Occipital lobe (tissue), 2 donors: ENCODE results near the gene RPL19. TPM values are rescaled to one million over a fixed set of nuclear protein-coding genes. Genes with fewer than 3 reads are reported as not detected.
A peak's percentile ranks its signal among the peaks of the same experiment; 100 is the strongest.
"Not testable (repeated sequence)": the region's sequence is repeated elsewhere in the genome, so short reads cannot be mapped to it uniquely, and the experiment has no call there.

ENCODE experiments used
- DNase-seq: peaks from one replicate; lab custom pipeline; 2025; lab: John Stamatoyannopoulos, UW
- total RNA-seq: library from RNA; depleted of rRNA; stranded (reverse); fragments of >200 nt; gene quantifications from one replicate; pipeline ENCODE4 v1.2.3, GENCODE V29; 2014

The RPL19 gene
- total RNA-seq = 958 TPM

- peak; percentile 71 for DNase-seq
Observed at GRCh38 chr17:39200070-39200879, at the start of gene RPL19. Gene RPL19, plus strand, starts transcription at chr17:39200283. Its CDS starts 62 bp downstream, at chr17:39200345.

- DNase-seq = no peak
Observed at GRCh38 chr17:39150795-39151149, 49.3 kb upstream of the RPL19 start.

- DNase-seq = no peak
Observed at GRCh38 chr17:39151150-39151942, 48.7 kb upstream of the RPL19 start, which contains the start of gene PLXDC1. Gene PLXDC1, minus strand, starts transcription at chr17:39151637. Its CDS starts 200 bp downstream, at chr17:39151437.

DNA sequence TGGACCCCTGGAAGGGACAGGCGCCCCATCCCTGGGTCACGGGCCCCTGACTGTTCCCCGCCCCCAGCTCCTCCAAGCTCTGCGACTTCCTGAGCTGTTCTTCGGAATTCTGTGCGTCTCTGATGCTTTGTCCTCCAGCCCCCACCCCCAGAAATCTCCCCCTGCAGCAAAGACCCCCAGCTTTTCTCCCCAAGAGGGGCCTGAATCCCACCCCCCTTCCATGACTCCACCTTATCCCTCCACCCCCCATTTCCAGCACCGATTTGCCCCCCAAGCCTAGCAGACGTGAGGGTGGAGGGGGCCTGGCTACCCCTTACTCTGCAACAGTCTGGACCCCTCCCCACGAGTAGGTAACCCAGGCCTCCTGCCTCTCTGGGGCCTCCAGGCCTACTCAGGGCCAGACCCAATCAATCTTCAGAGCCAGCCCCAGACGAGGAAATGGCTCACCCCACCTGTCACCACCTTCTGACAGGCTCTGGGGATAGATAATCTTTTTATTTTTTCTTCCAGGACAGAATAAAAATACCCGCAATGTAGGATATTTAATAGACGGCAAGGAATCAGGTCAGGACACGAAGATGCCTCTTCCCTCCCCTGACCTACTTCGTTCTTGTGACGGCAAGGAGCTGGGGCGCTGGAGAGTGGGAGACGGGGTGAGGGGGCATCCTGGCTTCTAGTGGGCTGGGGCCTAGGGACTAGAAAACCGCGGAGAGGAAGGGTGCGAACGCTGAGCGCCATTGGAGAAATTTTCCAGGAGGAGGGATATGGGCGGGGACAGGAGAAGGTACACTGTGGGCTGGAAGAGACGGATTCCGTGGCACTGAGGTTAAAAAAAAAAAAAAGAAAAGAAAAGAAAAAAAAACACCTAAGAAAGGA lies 47.9 kb upstream of the RPL19 start:
- peak; percentile 54 for DNase-seq

- DNase-seq = peak; percentile 84
Observed at GRCh38 chr17:39153599-39154051, 46.5 kb upstream of the RPL19 start.

- DNase-seq = no peak
Observed at GRCh38 chr17:39155654-39156053, 44.4 kb upstream of the RPL19 start.

DNA sequence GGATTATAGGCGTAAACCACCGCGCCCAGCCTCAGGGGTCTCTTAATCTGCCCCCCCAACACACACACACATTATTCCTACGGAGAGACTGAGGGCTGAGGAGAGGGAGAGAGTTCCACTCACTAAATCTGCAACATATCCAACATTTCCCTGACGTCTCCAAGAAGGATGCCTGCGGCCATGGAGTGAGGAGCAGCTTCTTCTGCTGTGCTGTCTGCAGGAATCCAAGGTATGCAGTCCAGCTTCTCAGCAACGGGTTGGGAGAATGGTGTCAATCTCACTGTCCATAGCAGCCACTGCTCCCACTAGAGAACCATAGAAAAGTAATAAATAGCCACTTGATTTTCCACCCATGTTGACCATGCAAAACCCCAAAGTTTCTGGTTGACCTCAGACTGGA lies 43.6 kb upstream of the RPL19 start:
- DNase-seq = no peak

DNA sequence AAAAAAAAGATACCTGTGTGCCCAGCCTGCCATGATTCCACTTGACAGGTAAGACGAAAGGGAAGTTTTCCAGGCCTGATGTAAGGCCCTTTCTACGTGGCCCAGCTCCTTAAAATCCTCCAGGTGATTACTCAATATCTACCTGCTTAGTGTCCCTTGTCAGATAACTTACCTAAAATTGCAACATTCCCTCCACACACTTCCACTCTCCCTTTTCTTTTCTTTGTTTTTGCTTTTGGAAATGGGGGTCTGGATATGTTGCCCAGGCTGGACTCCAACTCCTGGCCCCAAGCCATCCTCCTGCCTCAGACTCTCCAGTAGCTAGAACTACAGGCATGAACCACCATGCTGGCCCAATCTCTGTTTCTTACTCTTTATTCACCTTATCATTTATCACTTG lies 41.5 kb upstream of the RPL19 start:
- no peak for DNase-seq

GRCh38 chr17:39161962-39162361 lies 38.1 kb upstream of the RPL19 start:
- no peak for DNase-seq

GRCh38 chr17:39164675-39165143 lies 35.4 kb upstream of the RPL19 start:
- peak; percentile 56 for DNase-seq

GRCh38 chr17:39165178-39165840 lies 34.8 kb upstream of the RPL19 start:
- DNase-seq = no peak

DNA sequence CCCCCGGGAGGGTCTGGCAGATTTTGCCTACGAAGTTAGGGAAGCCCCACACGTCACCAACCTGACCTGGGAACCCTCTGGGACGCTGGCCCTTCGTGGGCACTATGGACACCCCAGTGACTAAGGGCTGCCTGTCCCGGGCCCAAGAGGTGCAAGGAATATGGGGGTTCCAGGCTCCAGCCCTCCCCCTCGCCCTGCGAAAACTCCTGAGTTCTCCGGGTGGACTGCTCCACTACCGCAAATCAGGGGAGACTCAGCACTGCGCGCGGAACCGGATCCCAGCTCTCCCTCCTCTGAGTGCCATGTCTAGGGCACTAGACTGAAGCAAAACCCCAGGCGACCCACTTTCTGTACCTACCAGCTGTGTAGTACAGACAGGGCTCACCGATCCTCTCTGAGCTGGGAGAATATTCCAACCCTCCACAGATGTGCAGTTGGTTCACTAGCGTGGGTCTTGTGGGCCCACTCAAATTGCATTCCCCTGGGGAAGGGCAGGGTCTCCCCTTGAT lies 34.2 kb upstream of the RPL19 start, which contains the start of gene ARL5C:
ARL5C (minus strand) TSS at position 321 of the 509 bp plus-strand sequence. CDS start 401 bp downstream, outside the sequence.
- no peak for DNase-seq

DNA sequence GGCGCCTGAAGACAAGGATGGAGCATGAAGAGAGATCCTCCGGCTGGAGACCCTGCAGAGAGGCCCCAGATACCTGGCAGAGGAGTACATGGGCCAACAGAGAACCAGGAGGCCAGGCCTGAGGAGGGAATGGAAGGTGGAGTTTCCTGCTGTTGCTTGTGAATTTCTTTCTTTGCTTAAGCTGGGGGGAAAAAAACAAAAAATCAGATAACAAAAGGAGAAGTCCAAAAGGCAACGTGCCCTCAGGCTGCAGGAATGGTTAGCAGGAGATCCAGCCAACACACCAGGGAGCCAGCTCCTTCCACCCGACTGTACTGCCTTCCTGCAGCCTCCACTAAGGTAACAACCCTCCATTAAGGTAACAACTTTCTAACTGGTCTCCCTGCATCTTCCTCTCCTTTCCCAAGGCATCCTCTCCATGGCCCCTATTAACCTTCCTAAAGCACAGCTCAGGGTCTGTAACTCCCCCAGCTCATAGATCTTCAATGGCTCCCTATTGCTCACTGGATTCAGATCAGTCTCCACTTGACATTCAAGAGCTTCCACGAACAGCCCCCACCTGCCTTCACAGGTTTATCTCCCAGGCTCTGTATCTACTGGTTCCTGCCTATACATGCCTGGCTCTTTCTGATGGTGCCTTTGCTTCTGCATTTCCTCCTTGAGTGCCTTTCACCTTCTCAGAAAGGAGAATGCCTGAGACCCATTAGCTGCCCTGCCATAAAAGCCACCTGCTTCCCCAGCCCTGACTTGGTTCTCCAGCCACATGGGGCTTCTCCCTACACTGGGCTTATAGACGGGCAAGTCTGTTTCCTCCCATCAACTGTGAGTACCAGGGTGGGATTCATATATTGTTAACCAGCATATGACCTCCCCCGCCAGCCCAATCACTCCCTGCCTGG lies 33.4 kb upstream of the RPL19 start:
- DNase-seq = no peak

DNA sequence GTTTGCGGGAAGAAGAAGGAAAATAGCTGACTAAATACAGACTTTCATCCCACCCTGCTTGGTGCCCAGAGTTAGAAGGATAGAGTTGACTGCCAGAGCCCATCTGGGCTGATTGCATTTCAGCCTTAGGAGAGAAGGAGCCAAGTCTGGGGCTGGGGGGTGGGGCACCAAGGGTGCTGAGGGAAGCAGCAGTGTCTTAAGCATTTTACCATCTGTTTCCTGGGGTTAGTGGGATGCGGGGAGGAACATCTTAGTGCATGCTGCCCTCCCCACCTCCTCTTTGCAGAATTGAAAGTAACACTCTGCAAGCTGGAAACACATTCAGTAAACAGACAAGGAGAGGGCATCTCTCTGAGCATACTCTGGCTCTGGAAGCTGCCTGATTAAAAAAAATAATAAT lies 32.6 kb upstream of the RPL19 start:
- DNase-seq = no peak

- not testable (repeated sequence) for DNase-seq
Observed at GRCh38 chr17:39168503-39168902, 31.6 kb upstream of the RPL19 start.

GRCh38 chr17:39169101-39169500 lies 31.0 kb upstream of the RPL19 start:
- DNase-seq = no peak

DNA sequence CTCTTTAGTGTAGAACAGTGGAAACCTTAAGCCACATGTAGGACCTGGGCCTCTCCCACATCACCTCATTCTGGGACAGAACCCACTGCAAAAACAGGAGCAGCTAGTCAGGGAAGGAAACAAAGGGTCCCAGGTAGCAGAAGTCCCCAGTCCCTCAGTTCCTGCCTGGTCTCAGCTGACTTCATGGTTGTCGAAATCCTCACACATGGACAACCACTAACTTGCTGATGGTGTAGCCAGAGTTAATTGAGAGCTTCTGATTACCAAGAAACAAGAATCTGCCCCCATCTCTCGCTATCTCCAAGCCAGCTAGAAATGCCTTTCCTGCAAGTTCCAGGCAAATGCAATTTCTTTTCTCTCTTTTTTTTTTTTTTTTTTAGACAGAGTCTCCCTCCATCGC lies 30.6 kb upstream of the RPL19 start:
- DNase-seq = no peak

DNA sequence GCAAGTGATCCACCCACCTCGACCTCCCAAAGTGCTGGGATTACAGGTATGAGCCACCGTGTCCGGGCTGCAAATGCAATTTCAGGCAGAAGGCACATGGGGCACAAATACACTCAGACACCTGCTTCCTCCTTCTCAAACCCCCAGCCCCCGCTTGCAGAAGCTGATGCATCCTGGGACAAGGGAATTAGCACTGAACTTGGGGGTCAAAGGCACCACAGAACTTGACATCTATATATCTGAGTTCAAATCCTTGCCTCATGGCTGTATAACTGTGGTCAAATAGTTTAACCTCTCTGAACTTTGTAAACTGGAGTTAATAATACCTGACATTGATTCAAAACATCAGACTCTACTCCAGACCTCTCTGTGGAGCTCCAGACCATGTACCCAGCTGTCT lies 30.0 kb upstream of the RPL19 start:
- DNase-seq = no peak

GRCh38 chr17:39170558-39170957 lies 29.5 kb upstream of the RPL19 start:
- DNase-seq = no peak
